Endothelial cell of umbilical vein (primary cell): Measurements from ENCODE around the gene RNF130. TPM values are rescaled to one million over a fixed set of nuclear protein-coding genes. Genes with fewer than 3 reads are reported as not detected.

Source experiments
- BruUV-seq: library from RNA; stranded (reverse); fragments of 400-500 nt; replicated peaks from 2 replicates; lab custom pipeline; 2021; lab: Mats Ljungman, UMichigan
- CTCF ChIA-PET: fragments of 300-600, 350-600 bp; sonication (Branson Sonifier 250); formaldehyde crosslinking; loops from one replicate; lab custom pipeline; 2021; ENCODE audit warnings: antibody characterized with exemption, inconsistent platforms; lab: Charles Lee
- POLR2A ChIA-PET: fragments of 300-600, 350-600 bp; sonication (Branson Sonifier 250); formaldehyde crosslinking; loops from one replicate; lab custom pipeline; 2021; ENCODE audit warnings: antibody characterized with exemption, inconsistent platforms; lab: Charles Lee
- DNase-seq: peaks from one replicate; pipeline ENCODE4 v3.0.0-alpha.2; 2011; ENCODE audit warnings: low read depth, low spot score
- FAIRE-seq: peaks from 2 replicates; lab custom pipeline; 2011; peaks lifted over from hg19 to GRCh38; lab: Jason Lieb, UNC
- H2AFZ ChIP-seq: 2 replicates; pipeline ENCODE4 v1.6.0; 2012; ENCODE audit warnings: low read depth, low read length, control low read depth, inconsistent platforms
- H3K27ac ChIP-seq: 2 replicates; pipeline ENCODE4 v1.5.1; 2011; ENCODE audit warnings: low read depth, mild to moderate bottlenecking, control low read depth, low read length, moderate library complexity; ENCODE audit not compliant: insufficient read depth
- H3K27me3 ChIP-seq, 2 experiments: 2 replicates each; pipeline versions ENCODE4 v1.6.0 to v1.6.1; 2011; ENCODE audit warnings: low read length in 2 of 2, mixed read lengths in 1 of 2; ENCODE audit not compliant: control insufficient read depth in 2 of 2, insufficient read depth in 2 of 2
- H3K36me3 ChIP-seq, 2 experiments: 2 replicates in 1 of 2; 3 replicates in 1 of 2; pipeline ENCODE4 v1.5.1; 2011; ENCODE audit warnings: low read length in 2 of 2, mild to moderate bottlenecking in 1 of 2, moderate library complexity in 1 of 2; ENCODE audit not compliant: control insufficient read depth in 2 of 2, insufficient read depth in 2 of 2; ENCODE audit errors: extremely low read depth in 1 of 2
- H3K4me1 ChIP-seq: 3 replicates; pipeline ENCODE4 v1.5.1; 2011; ENCODE audit warnings: mild to moderate bottlenecking, low read length; ENCODE audit not compliant: control insufficient read depth, insufficient read depth; ENCODE audit errors: extremely low read depth
- H3K4me2 ChIP-seq: 2 replicates; pipeline ENCODE4 v1.6.1; 2011; ENCODE audit warnings: low read length, control low read depth, mixed read lengths; ENCODE audit not compliant: insufficient read depth
- H3K4me3 ChIP-seq, 3 experiments: fragments of 200-600 bp in 1 of 3; sonication (generic), shearing (Covaris generic) in 1 of 3; replicated peaks in 1 of 3; 2 replicates each; pipeline ENCODE4 v1.5.1; 2011 to 2016; ENCODE audit warnings: control low read depth in 3 of 3, low read length in 3 of 3, mild to moderate bottlenecking in 2 of 3, inconsistent platforms in 1 of 3, low read depth in 1 of 3, moderate library complexity in 1 of 3; ENCODE audit not compliant: insufficient read depth in 1 of 3
- H3K79me2 ChIP-seq: 2 replicates; pipeline ENCODE4 v1.6.0; 2012; ENCODE audit warnings: low read length, inconsistent platforms; ENCODE audit not compliant: control insufficient read depth, insufficient read depth
- H3K9ac ChIP-seq: replicated peaks from 2 replicates; pipeline ENCODE3; 2011; ENCODE audit warnings: low read length, control low read depth; ENCODE audit not compliant: insufficient read depth; ENCODE audit errors: extremely low read depth
- H3K9me1 ChIP-seq: replicated peaks from 3 replicates; pipeline ENCODE4 v1.6.0; 2011; ENCODE audit warnings: mild to moderate bottlenecking, low read length; ENCODE audit not compliant: control insufficient read depth, insufficient read depth; ENCODE audit errors: extremely low read depth
- H3K9me3 ChIP-seq: replicated peaks from 2 replicates; pipeline ENCODE4 v1.5.1; 2012; ENCODE audit warnings: low read length, inconsistent platforms; ENCODE audit not compliant: control insufficient read depth, insufficient read depth
- H4K20me1 ChIP-seq: replicated peaks from 2 replicates; pipeline ENCODE3; 2011; ENCODE audit warnings: mild to moderate bottlenecking, low read length; ENCODE audit not compliant: control insufficient read depth, insufficient read depth; ENCODE audit errors: extremely low read depth
- CTCF ChIP-seq, 2 donors: IDR thresholded peaks; 1 replicate in 1 of 2; 2 replicates in 1 of 2; pipeline ENCODE4 v1.5.1; 2011; ENCODE audit warnings: low read length in 2 of 2, mild to moderate bottlenecking in 2 of 2, moderate library complexity in 2 of 2, control low read depth in 1 of 2, inconsistent platforms in 1 of 2, low read depth in 1 of 2; ENCODE audit not compliant: insufficient read depth in 1 of 2; ENCODE audit errors: extremely low read depth in 1 of 2
- EZH2 ChIP-seq: IDR thresholded peaks from 2 replicates; pipeline ENCODE4 v1.6.1; 2012; ENCODE audit warnings: borderline replicate concordance, low read depth, mild to moderate bottlenecking, moderate library complexity, low read length, inconsistent platforms; ENCODE audit not compliant: severe bottlenecking
- FOS ChIP-seq: IDR thresholded peaks from 2 replicates; pipeline ENCODE4 v1.6.1; 2011; ENCODE audit warnings: mild to moderate bottlenecking, low read length, moderate library complexity, borderline replicate concordance; ENCODE audit not compliant: insufficient read depth
- GATA2 ChIP-seq: IDR thresholded peaks from 2 replicates; pipeline ENCODE4 v1.7.0; 2011; ENCODE audit warnings: low read depth, mild to moderate bottlenecking, moderate library complexity, mixed read lengths, low read length; ENCODE audit not compliant: insufficient read length, insufficient read depth
- JUN ChIP-seq: IDR thresholded peaks from 2 replicates; pipeline ENCODE4 v1.6.1; 2011; ENCODE audit warnings: borderline replicate concordance, low read depth; ENCODE audit not compliant: insufficient read length, insufficient read depth
- MAX ChIP-seq: IDR thresholded peaks from 2 replicates; pipeline ENCODE4 v1.6.1; 2011; ENCODE audit not compliant: insufficient read depth, insufficient read length
- MYC ChIP-seq: IDR thresholded peaks from one replicate; pipeline ENCODE4 v1.6.1; 2011; ENCODE audit warnings: mild to moderate bottlenecking, low read depth, low read length
- POLR2A ChIP-seq: IDR thresholded peaks from 2 replicates; pipeline ENCODE4 v1.6.1; 2012; ENCODE audit warnings: low read depth, mild to moderate bottlenecking, control low read depth, low read length
- POLR2AphosphoS5 ChIP-seq: IDR thresholded peaks from 2 replicates; pipeline ENCODE4 v1.6.1; 2012; ENCODE audit warnings: low read depth, mild to moderate bottlenecking, control low read depth, low read length, moderate library complexity; ENCODE audit not compliant: insufficient read depth
- dilution Hi-C: fragments of 300-500 bp; cut with MboI; formaldehyde crosslinking; loops from one replicate; pipeline ENCODE4 v1.15.0; 2019; ENCODE audit warnings: low sequenced_read_pairs; ENCODE audit not compliant: extremely low pct_ligation_motif_present
- intact Hi-C: fragments of 100-400 bp; cut with micrococcal nuclease; formaldehyde crosslinking; loops from one replicate; pipeline ENCODE4 v1.10.0; 2022
- polyA plus RNA-seq, 4 experiments: library from polyadenylated mRNA; depleted of rRNA in 3 of 4; stranded (reverse) in 3 of 4; unstranded in 1 of 4; fragments of >200 nt; gene quantifications; 2 replicates each; pipeline versions ENCODE4 v1.2.1 to v1.2.3, GENCODE V29; 2011 to 2012; ENCODE audit warnings: missing spikeins in 1 of 4
- total RNA-seq: library from RNA; stranded (reverse); gene quantifications from 2 replicates; pipeline ENCODE4 v1.2.3, GENCODE V29; 2021

RNF130 gene
- total and polyA plus RNA-seq, 2 donors (not counting 3 experiments of a cell fraction or from before 2014, with no cell fraction given), result 43.0 to 43.1 TPM

GRCh38 chr5:180077594-180078284 lies 6.2 kb upstream of the RNF130 start:
- TF ChIP-seq JUN (no peak), GATA2 (no peak), POLR2AphosphoS5 (no peak), MAX (no peak), MYC (no peak), POLR2A (no peak), CTCF (IDR thresholded peaks at IDR 0.05; ENCODE audit: extremely low read depth in 1 of 2, insufficient read depth in 1 of 2, low read depth in 1 of 2, low read length in 2 of 2) (no peak), EZH2 (no peak), FOS (no peak)
- ChIA-PET POLR2A (no interaction called here), CTCF (interaction anchor here (1.0 to 1.6 kb wide), 2 partner anchors 10 to 12 kb away, joined by 3 to 4 read pairs; no protein-coding TSS in a partner anchor)
- Histone ChIP-seq H4K20me1 (no peaks in the 10 kb centered on the region), H3K79me2 (no peaks in the 10 kb centered on the region), H3K27me3 (peaks cover 0 to 11% of the 10 kb centered on the region in 2 experiments), H3K36me3 (no peaks in the 10 kb centered on the region), H3K27ac (no peak overlapping the region), H2AFZ (no peak overlapping the region), H3K4me1 (no peaks in the 10 kb centered on the region), H3K4me2 (no peak overlapping the region), H3K9ac (no peak overlapping the region), H3K9me1 (no peaks in the 10 kb centered on the region), H3K9me3 (no peaks in the 10 kb centered on the region), H3K4me3 (no peak overlapping the region)
- dilution Hi-C loops (no loop called here), intact Hi-C loops (no loop called here)
- DNase-seq (no peak), FAIRE-seq (no peak)
- no TSS peak for BruUV-seq
